GM18907 (cell line): ENCODE results near the gene UQCRC1.

Source experiments
- ATAC-seq: cut with Tn5 transposase; IDR thresholded peaks from one replicate; pipeline ENCODE4 v1.9.1; 2021; ENCODE audit warnings: mild to moderate bottlenecking, moderate library complexity; ENCODE audit not compliant: unreplicated experiment

Gene UQCRC1

DNA sequence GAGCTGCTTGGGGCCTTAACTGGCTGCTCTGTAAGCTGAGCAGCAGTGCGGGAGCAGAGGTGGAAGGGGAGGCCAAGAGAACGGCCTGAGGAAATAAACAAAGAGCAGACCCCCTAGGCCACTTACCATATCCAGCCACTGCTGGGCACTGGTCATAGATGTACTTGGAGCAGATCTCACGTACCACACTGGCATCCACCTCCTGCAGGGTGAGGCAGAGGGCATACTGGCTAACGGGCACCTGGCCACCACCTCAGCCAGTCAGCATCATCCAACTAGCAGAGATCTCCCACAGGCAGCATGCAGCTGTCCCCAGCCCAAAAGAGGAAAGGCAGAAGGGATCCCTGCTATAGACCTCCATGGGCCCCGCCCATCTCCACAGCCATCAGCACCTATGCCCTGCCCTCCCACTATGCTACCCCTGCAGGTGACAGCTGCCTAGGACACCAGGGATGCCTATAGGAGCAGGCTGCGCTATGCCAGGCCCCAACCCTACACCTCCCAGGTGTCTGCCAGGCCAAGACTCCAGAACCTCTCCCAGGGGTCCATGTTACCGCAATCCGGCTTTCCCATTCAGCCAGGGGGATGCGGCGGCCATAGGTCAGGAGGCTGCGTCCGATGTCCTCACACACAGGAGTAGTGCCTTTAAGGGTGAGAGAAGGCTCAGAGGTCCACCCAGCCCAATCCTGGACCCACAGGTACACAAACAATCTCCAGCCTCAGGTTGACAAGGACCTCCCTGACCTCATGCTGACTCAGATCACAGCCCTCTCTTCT, 9.7 kb downstream of the UQCRC1 start:
- ATAC-seq: no peak

DNA sequence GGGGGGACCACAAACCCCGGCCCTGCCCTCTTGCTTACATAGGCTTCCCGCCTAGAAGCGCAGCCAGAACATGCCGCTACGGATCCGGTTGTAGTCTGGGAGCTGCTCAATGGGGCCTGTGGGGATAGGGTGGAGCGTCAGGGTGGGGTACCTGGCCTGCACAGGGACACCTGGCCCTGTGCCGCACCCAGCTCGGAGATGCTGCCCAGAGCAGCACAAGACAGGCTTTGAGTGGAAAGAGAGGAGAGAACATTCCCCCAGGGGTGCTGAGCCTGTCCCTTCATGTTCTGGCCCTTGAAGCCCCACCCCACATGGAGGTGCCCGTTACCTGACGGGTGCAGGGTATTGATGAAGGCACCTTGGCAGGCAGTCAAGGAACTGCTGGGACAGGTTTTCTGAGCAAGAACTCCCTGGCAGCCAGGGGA, 10.4 kb downstream of the UQCRC1 start:
- no peak for ATAC-seq

DNA sequence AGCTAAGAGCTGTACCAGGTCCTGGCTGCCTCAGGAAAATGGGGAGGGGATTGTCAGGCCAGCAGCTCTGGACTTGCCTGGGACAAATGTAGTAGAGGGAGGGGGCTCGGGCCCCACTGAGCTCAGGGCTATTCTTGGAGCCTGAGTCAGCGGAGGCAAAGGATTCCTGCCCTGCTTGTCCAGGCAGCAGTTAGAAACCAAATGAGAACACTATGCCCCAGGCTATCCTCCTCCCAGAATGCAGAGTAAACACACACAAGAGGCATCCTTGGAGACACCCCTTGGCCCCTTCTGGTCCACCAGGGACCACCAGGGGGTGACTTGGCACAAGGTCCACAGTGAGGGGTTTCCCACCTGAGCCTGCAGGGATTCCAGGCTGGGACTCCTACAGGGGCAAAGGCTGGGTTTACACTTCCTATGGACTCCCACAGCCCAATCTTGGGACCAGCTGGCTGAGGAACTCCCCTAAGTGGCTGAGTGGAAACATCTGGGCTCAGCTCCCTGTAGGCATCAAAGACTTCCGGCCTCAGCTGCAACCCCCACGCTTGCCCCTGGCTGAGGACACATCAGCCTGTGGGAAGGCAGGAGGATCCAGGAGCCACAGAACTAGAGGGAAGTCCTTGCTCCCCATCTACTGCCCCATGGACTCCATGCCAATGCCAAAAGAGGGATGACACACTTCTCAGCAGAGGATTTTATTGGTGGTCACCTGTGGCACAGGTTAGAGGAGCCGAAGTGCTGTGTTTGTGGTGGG, 10.9 kb downstream of the UQCRC1 start:
- ATAC-seq: no peak

DNA sequence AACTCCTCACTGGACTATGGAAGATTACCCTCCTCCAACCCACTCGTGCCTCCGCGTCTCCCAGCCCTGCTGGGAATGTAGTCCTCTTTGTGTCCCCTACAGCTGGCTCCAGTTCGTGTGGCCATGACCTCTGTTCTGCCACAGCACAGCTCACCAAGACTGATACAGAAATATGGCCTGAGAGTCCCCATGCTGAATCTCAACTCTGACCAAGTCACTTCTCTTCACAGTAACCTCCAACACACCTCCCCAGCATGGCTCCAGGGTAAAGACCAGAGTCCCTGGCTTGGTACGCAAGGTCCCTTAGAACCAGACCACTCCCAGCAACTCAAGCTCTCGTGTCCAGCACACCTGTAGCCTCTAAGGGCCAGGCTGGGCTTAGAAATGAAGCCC, 12.0 kb downstream of the UQCRC1 start:
- ATAC-seq: no peak

DNA sequence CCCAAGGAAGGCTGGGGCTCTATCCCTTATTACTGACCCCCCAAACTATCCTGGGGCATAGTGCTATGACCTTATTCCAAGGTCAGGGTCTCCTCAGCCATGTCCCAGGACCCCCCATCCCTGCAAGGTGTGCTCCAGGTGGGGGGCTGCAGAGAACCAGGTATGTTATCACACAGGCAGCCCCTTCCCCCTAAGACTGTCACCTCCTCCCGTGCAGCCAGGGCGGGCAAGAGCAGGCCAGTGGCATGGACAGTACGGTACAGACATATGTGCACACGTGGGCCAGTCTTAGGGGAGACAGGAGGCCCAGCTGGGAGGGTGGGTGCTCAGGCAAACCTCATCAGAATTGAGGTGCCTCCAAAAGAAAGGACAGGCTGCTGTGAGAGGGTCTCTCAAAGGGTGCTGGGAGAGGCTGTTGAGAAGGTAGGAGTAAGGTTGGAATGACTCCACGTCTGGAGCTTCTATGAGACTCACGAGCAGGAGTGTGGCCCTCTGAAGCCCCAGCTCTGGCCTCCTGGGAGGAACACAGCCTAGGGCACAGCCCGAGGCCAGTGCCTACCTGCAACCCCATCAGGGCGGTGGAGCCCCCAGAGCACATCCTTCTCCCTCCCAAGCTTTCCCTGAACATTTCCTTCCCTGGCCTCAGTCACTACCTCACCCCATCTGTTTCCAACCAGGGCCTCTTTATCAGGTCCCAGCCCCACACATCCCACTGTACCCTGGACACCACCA, 12.6 kb downstream of the UQCRC1 start:
- no peak for ATAC-seq

DNA sequence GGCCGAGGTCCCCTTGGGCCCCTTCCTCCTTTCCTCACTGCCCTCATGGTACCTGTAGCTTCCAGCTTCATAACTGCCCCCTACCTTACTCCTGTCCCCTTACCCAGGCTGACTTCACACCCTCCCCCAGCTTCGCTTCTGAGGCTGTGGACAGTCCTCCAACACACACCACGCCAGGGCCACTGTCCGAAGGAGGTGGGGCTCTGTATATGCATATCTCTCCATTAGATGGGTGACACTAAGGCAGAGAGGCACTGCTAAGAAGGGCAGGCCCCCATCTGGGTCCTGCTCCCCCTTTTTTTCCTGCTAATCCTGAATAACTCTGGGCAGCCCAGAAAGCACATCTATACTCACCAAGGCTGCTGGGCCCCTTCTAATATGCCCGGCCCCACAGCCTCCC, 13.3 kb downstream of the UQCRC1 start:
- no peak for ATAC-seq

DNA sequence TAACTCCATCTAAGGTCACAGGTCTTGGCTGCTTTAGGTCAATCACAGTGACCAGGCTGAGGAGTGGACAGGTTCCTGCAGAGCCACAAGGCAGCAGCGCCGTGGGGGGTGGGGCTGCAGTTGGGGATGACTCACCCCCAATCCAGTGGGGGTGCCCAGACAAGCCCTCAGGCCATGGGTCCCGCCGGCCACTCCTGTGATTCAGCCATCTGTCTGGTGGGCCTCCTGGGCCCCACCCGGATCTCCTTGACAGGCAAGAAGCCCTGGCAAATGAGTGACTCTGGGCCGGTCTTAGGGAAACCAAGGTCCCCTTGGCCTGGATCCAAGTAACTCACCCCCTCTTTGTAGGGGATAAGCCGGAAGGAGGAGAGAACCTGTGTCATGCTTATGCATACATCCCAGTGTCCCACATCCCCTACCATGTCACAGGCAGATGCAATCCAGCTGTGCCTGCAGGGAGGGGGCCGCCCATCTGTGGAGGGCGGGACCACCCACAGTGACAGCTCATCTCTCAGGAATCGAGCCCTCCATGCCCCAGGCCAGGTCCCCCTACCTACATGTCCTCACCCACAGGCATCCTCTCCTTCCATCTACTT, 13.8 kb downstream of the UQCRC1 start:
- no peak for ATAC-seq

DNA sequence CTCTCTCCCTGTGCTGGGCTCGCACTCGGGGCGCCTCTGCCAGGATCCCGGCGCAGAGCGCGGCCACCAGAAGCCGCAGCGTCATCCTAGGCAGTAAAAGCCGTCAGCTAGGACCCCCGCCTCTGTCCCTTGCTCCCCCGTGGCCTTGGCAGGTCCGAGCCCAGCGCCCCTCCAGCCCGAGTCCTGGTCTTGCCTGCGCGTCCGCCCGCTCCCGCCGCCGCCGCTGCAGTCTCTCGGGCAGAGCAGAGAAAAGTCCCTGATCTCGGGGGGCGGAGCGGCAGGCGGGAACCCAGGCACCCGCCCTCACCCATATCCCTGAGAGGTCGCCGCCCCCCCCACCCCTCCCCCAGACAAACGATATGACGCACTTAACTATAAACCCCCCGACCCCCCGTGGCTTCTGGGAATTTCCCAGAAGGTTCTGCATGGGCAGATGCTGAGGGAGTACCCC, 14.3 kb downstream of the UQCRC1 start, which contains the start of gene COL7A1:
TSS of gene COL7A1 (minus strand) at position 255 of the 451 bp plus-strand sequence. CDS start at position 85, 170 bp downstream.
- ATAC-seq: no peak

DNA sequence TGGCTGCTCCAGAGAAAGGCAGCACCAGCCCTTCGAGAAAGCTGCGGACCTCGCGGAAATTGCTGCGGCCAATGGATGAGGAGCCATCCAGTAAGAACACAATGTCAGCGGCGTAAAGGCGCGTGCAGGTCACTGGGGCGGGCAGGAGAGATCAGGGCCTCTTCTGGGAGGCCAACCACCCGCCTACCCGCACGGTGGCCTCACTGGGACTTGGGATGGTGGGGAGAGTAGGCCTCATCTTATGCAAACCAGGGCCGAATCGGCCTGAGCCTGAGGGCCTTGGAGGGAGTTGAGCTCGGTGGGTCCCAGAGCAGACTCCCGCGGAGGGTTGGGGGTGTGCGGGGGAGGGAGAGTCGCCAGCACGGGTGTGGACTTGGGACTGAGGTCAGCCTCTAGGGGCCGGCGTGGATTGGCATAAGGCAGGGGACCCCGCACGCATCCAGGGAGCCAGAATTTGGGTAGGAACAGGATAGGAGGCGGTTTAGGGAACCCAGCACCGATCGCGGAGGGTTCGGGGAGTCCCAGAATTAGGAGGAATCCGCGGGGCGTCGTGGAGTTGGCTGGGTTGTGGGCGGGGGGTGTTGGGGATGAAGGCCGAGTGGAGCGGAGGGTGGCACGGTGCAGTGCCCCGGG, 14.9 kb downstream of the UQCRC1 start:
- no peak for ATAC-seq

DNA sequence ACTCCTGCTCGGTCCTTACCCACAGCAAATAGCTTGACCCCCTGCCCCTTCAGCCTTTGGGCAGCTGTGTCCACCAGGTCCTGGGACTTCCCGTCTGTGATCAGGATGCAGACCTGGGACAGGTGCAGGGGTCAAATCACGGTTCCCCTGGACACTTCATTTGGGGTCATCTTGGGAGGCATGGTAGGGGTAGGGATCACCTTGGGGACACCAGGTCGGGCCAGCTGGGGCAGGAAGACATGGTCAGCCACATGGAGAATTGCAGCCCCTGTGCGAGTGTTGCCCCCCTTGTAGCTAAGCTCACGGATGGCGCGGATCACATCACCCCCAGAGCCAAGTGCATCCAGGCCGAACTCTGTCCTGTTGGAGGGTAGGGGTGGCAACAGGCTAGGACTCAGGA, 16.1 kb downstream of the UQCRC1 start:
- no peak for ATAC-seq

DNA sequence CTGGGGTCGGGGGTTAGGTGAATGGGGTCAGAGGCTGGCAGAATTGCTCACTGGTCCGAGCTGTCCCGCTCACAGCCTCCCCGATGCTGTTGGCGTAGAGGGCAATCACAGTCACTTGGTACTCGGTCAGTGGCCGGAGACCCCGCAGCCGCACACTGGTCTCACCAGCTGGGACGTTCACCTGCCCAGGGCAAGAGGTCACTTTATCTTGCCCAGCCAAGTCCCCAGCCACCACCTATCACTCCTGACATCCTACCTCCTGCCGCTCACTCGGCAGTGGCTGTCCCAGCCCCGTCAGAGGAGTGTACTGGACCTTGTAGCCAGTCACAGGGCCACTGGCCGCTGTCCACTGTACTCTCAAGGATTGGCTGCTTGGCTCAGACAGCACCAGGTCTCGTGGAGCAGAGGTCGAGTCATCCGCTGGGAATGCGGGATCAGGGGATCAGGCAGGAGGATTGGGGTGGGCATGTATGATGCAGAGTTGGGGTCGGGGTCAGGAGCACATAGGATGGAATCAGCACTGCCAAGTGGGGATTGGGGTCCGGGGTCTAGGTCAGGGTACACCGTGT, 16.8 kb downstream of the UQCRC1 start:
- no peak for ATAC-seq

DNA sequence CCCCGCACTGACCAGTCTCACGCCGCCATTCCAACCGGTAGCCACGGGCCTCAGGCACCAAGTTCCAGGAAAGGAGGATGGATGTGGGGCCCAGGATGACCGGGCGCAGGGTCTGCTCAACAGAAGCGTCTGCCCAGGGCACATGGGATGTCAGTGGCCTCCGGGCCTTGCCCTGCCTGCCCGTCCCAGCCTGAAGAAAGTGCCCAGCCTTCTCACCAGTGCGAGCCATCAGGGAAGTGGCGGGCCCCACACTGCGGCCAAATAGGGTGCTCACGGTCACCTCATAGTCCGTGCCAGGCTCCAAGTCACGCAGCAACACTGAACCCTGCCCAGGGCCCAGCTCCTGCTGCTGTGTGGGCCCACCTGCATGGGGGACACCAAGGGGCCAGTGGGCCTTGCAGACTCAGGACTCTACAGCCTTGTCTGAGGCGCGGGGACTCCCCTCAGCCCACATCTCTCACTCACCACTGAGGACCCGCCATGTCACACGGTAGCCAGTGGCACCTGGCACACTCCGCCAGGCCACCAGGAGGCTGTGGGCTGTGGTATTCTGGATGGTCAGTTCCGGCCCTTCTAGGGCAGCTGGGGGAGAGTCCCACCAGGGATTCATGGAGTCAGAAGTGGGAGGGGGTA, 17.4 kb downstream of the UQCRC1 start:
- ATAC-seq: no peak

DNA sequence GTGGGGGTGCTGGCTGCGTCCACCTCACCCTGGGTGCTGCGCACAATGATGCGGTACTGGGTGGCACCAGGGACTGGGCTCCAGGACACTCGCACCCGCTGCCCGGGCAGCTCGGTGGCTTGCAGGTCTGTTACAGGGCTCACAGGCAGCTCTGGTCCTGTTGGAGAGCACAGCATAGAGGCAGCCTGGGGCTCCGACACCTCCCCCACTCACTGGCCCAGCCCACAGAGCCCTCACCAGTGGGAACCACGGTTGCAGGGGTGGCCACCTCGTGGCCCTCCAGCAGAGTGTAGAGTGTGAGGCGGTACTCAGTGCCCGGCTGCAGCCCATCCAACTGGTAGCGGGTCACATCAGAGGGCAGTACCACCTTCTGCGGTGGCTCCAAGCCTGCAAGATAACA, 18.0 kb downstream of the UQCRC1 start:
- no peak for ATAC-seq

DNA sequence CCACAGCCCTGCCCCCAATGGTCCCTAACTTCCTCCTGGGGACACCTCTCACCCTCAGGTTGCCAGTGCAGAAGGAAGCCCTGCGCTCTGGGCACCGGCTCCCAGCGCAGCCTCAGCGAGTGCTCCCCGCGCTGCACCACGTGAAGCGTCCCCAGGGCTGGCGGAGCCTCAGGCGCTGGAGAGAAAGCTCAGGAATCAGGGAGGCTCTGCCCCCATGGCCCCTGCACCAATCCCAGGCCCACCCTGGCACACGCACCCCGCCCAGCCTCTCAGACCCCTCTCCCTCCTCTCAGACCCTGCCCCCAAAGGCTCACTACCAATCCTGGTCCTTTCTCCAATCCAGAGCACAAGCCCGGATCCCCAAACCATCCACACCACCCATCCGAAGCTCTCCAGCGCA, 21.2 kb downstream of the UQCRC1 start:
- ATAC-seq: no peak

DNA sequence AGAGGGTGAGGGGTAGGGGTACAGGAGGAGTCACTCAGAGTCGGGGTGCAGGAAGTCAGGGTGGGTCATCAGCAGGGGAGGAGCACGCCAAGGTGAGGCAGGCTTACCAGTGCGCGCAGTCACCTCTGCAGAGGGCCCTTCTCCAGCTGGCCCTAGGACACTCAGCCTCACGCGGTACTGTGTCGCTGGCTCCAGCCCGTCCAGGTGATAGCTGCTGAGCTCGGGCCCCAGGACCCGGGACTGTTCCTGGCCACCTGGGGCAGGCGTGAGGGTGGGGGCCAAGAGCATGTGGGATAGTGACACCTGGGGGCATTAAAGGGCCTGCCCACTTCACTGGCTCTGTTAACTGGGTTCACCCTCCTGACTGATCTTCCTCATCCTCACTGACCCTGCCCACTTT, 21.8 kb downstream of the UQCRC1 start:
- no peak for ATAC-seq

DNA sequence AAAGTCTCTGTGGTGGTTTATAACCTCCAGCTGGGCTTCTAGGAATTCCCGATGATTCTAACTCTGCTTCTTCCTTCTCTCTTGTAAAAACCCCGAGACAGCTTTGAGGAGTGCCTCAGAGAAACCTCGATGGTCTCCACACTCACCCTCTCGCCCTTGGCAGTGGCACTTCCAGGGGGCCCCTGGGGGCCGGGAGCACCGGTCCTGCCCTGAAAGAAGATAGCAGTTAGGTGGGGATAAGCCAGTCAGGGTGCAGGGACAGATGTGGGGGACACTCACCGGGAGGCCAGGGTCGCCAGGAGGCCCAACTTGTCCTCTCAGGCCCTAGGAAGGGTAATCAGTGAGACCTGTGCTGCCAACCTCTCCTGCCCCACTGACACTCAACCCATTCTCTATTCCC, 24.0 kb downstream of the UQCRC1 start:
- ATAC-seq: no peak

DNA sequence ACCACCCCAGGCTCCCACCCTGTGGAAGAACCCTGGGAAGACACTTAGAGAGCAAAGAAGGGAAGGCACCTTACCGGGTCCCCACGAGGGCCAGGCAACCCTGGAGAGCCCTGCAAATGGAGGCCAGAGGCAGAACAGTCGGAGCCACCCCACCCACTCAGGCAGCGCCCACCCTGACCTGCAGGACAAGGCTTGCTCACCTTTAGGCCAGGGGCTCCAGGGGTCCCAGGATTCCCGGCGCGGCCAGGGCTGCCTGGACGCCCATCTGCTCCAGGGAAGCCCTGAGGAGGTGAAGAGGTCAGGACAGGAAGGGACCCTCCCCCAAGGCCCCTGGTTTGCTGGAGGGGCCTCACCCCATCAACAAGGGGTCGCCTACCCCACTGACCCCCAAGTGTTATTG, 24.6 kb downstream of the UQCRC1 start:
- no peak for ATAC-seq

DNA sequence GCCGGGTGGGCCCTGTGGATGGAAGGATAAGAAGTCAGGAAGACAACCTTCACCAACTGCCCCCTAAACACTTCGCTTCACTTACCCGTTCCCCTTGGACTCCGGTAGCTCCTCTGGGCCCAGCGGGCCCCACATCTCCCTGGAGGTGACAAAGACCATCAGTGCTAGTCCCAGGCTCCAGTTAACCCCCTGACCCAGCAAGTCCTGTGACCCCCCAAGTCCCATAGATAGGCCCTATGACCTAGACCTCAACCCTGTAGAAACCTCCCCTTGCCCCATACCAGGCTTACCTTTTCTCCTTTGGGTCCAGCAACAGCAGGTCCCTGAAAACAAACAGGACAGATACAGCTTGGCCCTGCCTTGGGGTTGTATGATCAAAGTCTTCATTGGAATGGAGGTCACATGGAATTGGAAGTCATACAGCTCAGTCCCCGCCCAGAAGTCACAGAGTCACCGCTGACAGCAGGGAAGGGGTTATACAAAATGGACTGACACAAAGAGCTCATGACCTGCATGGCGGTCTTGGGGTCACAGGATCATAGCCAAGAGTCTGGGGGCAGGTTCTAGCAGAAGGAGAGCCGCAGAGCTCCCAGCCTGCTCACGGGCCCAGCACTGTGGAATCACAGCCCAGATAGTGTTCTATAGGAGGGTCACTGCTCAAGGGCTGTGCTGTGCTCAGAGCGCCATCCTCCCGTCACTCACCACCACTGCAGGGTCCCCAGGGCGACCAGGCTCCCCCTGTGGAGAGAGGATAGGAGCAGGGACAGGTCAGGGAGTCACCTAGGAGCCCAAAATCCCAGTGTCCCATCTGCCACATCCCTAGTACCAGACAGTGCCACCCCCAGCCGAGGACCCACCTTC, 27.6 kb downstream of the UQCRC1 start:
- no peak for ATAC-seq

DNA sequence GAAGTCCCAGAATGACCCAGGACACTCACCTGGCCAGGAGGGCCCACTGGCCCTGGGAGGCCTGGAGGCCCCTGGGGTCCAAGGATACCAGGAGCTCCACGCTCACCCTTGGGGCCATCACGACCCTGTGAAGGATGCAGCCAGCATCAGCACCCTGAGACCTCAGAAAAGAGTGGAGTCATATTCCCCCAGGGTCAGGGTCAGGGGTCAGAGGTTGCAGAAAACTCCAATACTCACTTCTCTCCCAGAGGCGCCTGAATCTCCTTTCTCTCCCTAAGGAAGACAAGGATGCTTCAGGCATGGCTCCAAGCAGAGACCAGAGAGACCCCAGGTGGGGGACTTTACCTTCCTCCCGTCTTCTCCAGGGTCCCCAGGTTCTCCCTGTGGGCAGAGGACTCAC, 32.8 kb downstream of the UQCRC1 start:
- no peak for ATAC-seq
